ENCODE measurements around the gene KCNIP1.

GRCh38 chr5:170715141-170715540, 211.3 kb downstream of the KCNIP1 start:
- TF ChIP-seq, protein P1, sequence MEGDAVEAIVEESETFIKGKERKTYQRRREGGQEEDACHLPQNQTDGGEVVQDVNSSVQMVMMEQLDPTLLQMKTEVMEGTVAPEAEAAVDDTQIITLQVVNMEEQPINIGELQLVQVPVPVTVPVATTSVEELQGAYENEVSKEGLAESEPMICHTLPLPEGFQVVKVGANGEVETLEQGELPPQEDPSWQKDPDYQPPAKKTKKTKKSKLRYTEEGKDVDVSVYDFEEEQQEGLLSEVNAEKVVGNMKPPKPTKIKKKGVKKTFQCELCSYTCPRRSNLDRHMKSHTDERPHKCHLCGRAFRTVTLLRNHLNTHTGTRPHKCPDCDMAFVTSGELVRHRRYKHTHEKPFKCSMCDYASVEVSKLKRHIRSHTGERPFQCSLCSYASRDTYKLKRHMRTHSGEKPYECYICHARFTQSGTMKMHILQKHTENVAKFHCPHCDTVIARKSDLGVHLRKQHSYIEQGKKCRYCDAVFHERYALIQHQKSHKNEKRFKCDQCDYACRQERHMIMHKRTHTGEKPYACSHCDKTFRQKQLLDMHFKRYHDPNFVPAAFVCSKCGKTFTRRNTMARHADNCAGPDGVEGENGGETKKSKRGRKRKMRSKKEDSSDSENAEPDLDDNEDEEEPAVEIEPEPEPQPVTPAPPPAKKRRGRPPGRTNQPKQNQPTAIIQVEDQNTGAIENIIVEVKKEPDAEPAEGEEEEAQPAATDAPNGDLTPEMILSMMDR (IDR thresholded peaks at IDR 0.05) = no peak
- TF ChIP-seq POLR2A (IDR thresholded peaks at IDR 0.05) = no peak

All from heart left ventricle (tissue), 13 donors.